Brain pericyte (primary cell): Measurements from ENCODE around the gene CLIC3.
"Not testable (repeated sequence)": the region's sequence is repeated elsewhere in the genome, so short reads cannot be mapped to it uniquely, and the experiment has no call there.

Experiments used
- DNase-seq: peaks from one replicate; pipeline ENCODE4 v3.0.0-alpha.2; 2012; ENCODE audit warnings: low read depth, low spot score

Gene CLIC3

GRCh38 chr9:137017071-137017470 is 20.7 kb upstream of the CLIC3 start:
- DNase-seq = no peak

GRCh38 chr9:137016436-137016835 is 20.1 kb upstream of the CLIC3 start:
- no peak for DNase-seq

- no peak for DNase-seq
Measured at GRCh38 chr9:137015976-137016375, 19.6 kb upstream of the CLIC3 start.

DNA sequence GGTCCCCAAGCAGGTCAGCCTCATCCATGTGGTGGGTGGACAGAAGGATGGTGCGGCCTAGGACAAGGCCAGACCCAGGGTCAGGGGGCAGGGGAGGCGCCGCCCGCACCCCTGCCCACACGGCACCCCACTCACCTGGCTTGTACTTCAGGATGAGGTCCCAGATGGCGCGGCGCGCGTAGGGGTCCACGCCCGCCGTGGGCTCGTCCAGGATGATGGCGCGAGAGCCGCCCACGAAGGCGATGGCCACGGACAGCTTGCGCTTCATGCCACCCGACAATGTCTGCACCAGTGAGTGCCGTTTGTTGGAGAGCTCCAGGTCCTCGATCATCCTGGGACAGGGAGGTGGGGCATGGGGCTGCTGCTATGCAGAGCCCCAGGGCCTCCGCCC is 19.2 kb upstream of the CLIC3 start:
- DNase-seq = no peak

- no peak for DNase-seq
Measured at GRCh38 chr9:137014776-137015539, 18.6 kb upstream of the CLIC3 start.

- DNase-seq = no peak
Measured at GRCh38 chr9:137014166-137014565, 17.8 kb upstream of the CLIC3 start.

DNA sequence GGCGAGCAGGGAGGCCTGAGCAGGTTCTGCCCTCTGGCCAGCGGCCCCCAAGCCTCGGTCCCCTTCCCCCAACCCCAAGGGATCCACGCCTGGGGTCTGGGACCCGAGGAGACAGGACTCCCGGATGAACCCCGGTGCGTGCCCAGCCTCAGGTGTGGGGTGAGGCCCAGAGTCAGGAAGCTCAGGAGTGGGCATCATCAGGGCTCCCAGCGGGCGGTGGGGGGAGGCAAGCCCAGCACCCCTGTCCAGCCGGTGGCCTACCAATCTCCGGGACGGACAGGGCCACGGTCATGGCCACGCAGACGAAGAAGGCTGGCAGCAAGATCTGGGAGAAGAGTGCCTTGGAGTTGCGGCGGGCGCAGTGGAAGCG is 17.2 kb upstream of the CLIC3 start:
- DNase-seq = no peak

- no peak for DNase-seq
Measured at GRCh38 chr9:137012694-137013570, 16.6 kb upstream of the CLIC3 start.

DNA sequence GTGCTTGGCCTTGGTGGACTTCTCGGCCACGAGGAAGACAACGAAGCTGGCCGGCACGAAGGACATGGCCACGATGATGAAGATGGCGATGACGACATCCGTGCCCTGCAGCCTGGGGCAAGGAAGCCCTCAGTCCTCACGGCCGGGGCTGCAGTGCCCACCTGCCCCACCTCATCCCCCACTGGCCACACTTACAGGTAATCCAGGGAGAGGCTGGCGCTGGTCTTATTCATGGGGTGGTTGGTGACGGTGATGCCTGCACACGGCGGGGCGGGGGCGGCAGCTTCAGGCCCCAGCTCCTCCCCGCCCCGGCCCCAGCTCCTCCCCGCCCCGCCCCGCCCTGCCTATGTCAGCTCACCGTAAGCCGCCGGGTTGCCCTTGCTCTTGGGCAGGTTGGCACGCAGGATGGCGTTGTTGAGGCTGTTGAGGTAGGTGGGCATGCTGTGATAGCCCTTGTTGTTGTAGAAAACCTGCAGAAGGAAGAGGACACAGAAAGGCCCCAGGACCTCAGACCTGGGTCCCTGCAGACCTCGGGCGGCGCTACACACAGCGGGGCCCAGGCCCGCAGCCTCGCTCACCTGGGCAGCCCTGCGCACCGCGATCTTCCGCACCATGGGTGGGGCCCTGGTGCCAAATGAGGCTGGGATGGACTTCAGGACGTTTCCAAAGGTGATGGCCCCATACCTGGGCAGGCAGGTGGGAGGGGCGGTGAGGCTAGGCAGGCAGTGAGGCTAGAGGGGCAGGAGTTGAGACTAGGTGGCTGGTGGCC is 15.7 kb upstream of the CLIC3 start:
- no peak for DNase-seq

GRCh38 chr9:137011156-137011555 is 14.8 kb upstream of the CLIC3 start:
- no peak for DNase-seq

- no peak for DNase-seq
Measured at GRCh38 chr9:137009938-137010732, 13.8 kb upstream of the CLIC3 start.

GRCh38 chr9:137009217-137009616 is 12.8 kb upstream of the CLIC3 start:
- DNase-seq = no peak

GRCh38 chr9:137008312-137008711 is 11.9 kb upstream of the CLIC3 start:
- DNase-seq = no peak

GRCh38 chr9:137007816-137008270 is 11.5 kb upstream of the CLIC3 start:
- DNase-seq = no peak

- DNase-seq = no peak
Measured at GRCh38 chr9:137007108-137007815, 10.9 kb upstream of the CLIC3 start.

DNA sequence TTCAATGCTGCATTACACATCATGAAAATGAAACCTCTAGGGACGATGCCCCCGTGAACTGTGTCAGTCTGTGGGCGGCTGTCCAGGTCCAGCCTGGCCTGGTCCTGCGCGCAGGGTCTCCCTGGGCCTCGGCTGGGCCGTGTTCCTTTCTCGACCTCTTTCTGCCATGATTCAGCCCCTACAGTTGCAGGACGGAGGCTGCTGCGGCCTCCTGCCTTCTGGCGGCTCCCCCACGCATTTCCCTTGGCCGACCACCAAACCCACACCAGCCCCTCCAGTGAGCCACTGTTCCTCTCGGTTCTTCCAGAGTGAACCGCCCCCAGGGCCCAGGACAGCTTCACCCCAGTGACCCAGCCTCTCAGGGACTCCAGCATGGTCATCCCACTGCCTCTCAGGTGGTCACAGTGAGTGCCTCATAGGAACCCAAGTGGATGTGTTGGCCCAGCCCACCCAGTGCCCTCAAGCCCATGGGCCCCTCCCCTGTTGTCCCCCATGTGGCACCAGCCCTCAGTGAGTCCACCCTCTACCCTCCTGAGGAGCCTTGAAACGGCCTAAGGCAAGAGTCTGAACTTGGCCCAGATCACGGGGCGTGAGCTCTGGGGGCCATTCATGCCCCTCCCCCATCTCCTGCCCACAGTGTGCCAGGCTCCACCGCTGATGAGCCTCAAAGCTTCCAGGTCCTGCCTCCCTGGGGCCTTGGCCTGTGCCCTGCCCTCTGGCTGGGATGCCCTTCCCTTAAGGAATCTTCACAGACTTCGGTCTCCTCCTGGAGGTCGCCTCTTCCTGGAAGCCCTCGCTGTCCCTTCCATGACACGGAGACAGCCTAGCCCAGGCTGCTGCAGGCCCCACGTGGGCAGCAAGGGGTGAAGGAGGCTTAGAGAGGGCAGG is 10.0 kb upstream of the CLIC3 start:
- DNase-seq = no peak

DNA sequence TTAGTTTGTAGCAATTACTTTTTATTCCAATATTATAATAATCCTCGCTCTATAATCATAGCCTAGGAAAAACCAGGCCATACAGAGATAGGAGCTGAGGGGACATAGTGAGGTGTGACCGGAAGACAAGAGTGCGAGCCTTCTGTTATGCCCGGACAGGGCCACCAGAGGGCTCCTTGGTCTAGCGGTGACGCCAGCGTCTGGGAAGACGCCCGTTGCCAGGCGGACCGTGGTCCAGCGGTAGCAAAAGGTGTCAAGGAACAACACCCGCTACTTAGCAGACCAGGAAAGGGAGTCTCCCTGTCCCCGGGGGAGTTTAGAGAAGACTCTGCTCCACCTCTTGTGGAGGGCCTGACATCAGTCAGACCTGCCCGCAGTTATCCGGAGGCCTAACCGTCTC is 7.9 kb upstream of the CLIC3 start:
- not testable (repeated sequence) for DNase-seq

DNA sequence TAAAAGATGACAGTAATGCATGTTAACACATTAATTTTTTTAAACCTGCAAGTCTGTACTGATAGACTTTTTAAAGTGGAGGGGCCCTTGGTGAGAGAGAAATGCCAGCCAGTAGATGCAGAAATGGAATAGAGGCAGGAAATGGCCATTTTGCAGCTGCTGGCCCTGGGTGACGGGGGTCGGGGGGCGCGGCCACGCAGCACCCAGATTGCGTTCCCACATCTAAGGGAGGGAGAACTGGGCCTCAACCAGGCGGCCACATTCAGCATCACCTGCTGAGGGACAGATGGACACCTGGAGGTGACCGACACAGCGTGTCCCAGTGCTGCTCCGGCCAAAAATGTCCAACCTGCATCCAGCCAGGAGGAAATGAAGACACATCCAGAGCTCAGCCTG is 6.3 kb upstream of the CLIC3 start:
- DNase-seq = no peak

- DNase-seq = no peak
Measured at GRCh38 chr9:137001857-137002645, 5.7 kb upstream of the CLIC3 start.
